GM21367 (cell line): ENCODE data around the gene TPGS1.

Source experiments
- ATAC-seq: cut with Tn5 transposase; IDR thresholded peaks from one replicate; pipeline ENCODE4 v1.9.1; 2021; ENCODE audit not compliant: unreplicated experiment

Gene TPGS1

GRCh38 chr19:567296-567900 is 60.1 kb downstream of the TPGS1 start:
- no peak for ATAC-seq
